Effector memory CD8-positive, alpha-beta T cell (primary cell): ENCODE measurements around the gene FLNA.
"Not testable (repeated sequence)": the region's sequence is repeated elsewhere in the genome, so short reads cannot be mapped to it uniquely, and the experiment has no call there.

Source experiments
- ATAC-seq: fragments of 150-1000 bp; cut with Tn5 transposase; replicated peaks from 2 replicates; pipeline ENCODE4 v1.10.0; 2021; ENCODE audit warnings: mild to moderate bottlenecking, moderate library complexity
- DNase-seq, 3 experiments: peaks; one replicate each; pipeline ENCODE4 v3.0.0; 2021
- H3K27ac Mint-ChIP-seq, 2 donors: one replicate each; pipeline ENCODE4 v1.8.0; 2022; ENCODE audit warnings: mild to moderate bottlenecking in 2 of 2, mixed read lengths in 2 of 2, moderate library complexity in 2 of 2
- H3K27me3 Mint-ChIP-seq, 2 donors: one replicate each; pipeline ENCODE4 v1.8.0; 2022; ENCODE audit warnings: mixed read lengths in 2 of 2
- H3K36me3 Mint-ChIP-seq: one replicate; pipeline ENCODE4 v1.8.0; 2022; ENCODE audit warnings: mild to moderate bottlenecking, moderate library complexity, mixed read lengths; ENCODE audit not compliant: insufficient read depth
- H3K4me1 Mint-ChIP-seq, 2 donors: one replicate each; pipeline ENCODE4 v1.8.0; 2022; ENCODE audit warnings: low read depth in 2 of 2, mixed read lengths in 2 of 2
- H3K4me3 Mint-ChIP-seq, 2 donors: one replicate each; pipeline ENCODE4 v1.8.0; 2022; ENCODE audit warnings: mild to moderate bottlenecking in 2 of 2, mixed read lengths in 2 of 2, moderate library complexity in 2 of 2
- H3K9me3 Mint-ChIP-seq, 2 donors: one replicate each; pipeline ENCODE4 v1.8.0; 2022; ENCODE audit warnings: mixed read lengths in 2 of 2

FLNA gene

GRCh38 chrX:154354516-154354915, 19.9 kb downstream of the FLNA start:
- no peaks in the 10 kb centered on the region for H3K27me3 Mint-ChIP-seq
- peaks cover 100% of the 10 kb centered on the region for H3K36me3 Mint-ChIP-seq
- peak overlapping the region in 1 of 2 donors; percentile 23 for H3K4me3 Mint-ChIP-seq
- H3K4me1 Mint-ChIP-seq, result peaks cover 12 to 45% of the 10 kb centered on the region in 2 donors
- H3K27ac Mint-ChIP-seq, result peak overlapping the region; percentile 28 to 99
- no peak for DNase-seq
- ATAC-seq, result no peak
- no peaks in the 10 kb centered on the region for H3K9me3 Mint-ChIP-seq

GRCh38 chrX:154354013-154354412, 20.4 kb downstream of the FLNA start:
- DNase-seq (peak in 2 of 3 experiments; percentile 1 to 2), ATAC-seq (no peak)
- H3K36me3 Mint-ChIP-seq, result peaks cover 100% of the 10 kb centered on the region
- H3K9me3 Mint-ChIP-seq, result no peaks in the 10 kb centered on the region
- H3K4me3 Mint-ChIP-seq, result peak overlapping the region in 1 of 2 donors; percentile 77
- no peaks in the 10 kb centered on the region for H3K27me3 Mint-ChIP-seq
- peak overlapping the region; percentile 44 to 99 for H3K27ac Mint-ChIP-seq
- H3K4me1 Mint-ChIP-seq, result peaks cover 12 to 49% of the 10 kb centered on the region in 2 donors

- Mint-ChIP-seq H3K27me3 (no peaks in the 10 kb centered on the region), H3K9me3 (no peaks in the 10 kb centered on the region), H3K4me1 (peaks cover 6 to 45% of the 10 kb centered on the region in 2 donors), H3K4me3 (peak overlapping the region in 1 of 2 donors; percentile 77), H3K27ac (peak overlapping the region; percentile 44 to 99), H3K36me3 (peaks cover 100% of the 10 kb centered on the region)
- ATAC-seq (no peak), DNase-seq (peak in 1 of 3 experiments; percentile 1)
These were observed 21.1 kb downstream of the FLNA start for GRCh38 chrX:154353172-154353843.

- no peaks in the 10 kb centered on the region for H3K9me3 Mint-ChIP-seq
- H3K4me1 Mint-ChIP-seq, result peaks cover 8 to 45% of the 10 kb centered on the region in 2 donors
- peak overlapping the region; percentile 63 to 77 for H3K4me3 Mint-ChIP-seq
- peak in 1 of 3 experiments; percentile 10 for DNase-seq
- peak; percentile 6 for ATAC-seq
- peak overlapping the region; percentile 88 to 99 for H3K27ac Mint-ChIP-seq
- H3K27me3 Mint-ChIP-seq, result no peaks in the 10 kb centered on the region
- peaks cover 100% of the 10 kb centered on the region for H3K36me3 Mint-ChIP-seq
These were observed 22.0 kb downstream of the FLNA start for GRCh38 chrX:154352466-154352865.

GRCh38 chrX:154352012-154352401, 22.4 kb downstream of the FLNA start:
- Mint-ChIP-seq H3K27me3 (no peaks in the 10 kb centered on the region), H3K27ac (peak overlapping the region; percentile 88 to 99), H3K4me1 (peaks cover 13 to 49% of the 10 kb centered on the region in 2 donors), H3K36me3 (peaks cover 100% of the 10 kb centered on the region), H3K4me3 (peak overlapping the region; percentile 63 to 77), H3K9me3 (no peaks in the 10 kb centered on the region)
- ATAC-seq (peak; percentile 5), DNase-seq (no peak)

GRCh38 chrX:154351183-154352011, 23.0 kb downstream of the FLNA start:
- Mint-ChIP-seq H3K36me3 (peaks cover 96% of the 10 kb centered on the region), H3K4me3 (peak overlapping the region; percentile 63 to 77), H3K27ac (peak overlapping the region; percentile 88 to 99), H3K27me3 (no peaks in the 10 kb centered on the region), H3K4me1 (peaks cover 14 to 48% of the 10 kb centered on the region in 2 donors), H3K9me3 (no peaks in the 10 kb centered on the region)
- DNase-seq (peak; percentile 32 to 50 (median 46)), ATAC-seq (peak; percentile 51)

GRCh38 chrX:154350429-154351182, 23.8 kb downstream of the FLNA start:
- Mint-ChIP-seq H3K27me3 (no peaks in the 10 kb centered on the region), H3K27ac (peak overlapping the region; percentile 88 to 99), H3K36me3 (peaks cover 88% of the 10 kb centered on the region), H3K4me3 (peak overlapping the region; percentile 63 to 77), H3K9me3 (no peaks in the 10 kb centered on the region), H3K4me1 (peaks cover 14 to 45% of the 10 kb centered on the region in 2 donors)
- no peak for ATAC-seq
- DNase-seq, result peak in 1 of 3 experiments; percentile 10

GRCh38 chrX:154349979-154350378, 24.5 kb downstream of the FLNA start:
- H3K36me3 Mint-ChIP-seq, result peaks cover 81% of the 10 kb centered on the region
- DNase-seq (no peak), ATAC-seq (no peak)
- peak overlapping the region in 1 of 2 donors; percentile 99 for H3K27ac Mint-ChIP-seq
- peak overlapping the region in 1 of 2 donors; percentile 77 for H3K4me3 Mint-ChIP-seq
- H3K4me1 Mint-ChIP-seq, result peaks cover 14 to 42% of the 10 kb centered on the region in 2 donors
- no peaks in the 10 kb centered on the region for H3K9me3 Mint-ChIP-seq
- no peaks in the 10 kb centered on the region for H3K27me3 Mint-ChIP-seq

- peaks cover 14 to 42% of the 10 kb centered on the region in 2 donors for H3K4me1 Mint-ChIP-seq
- H3K27me3 Mint-ChIP-seq, result no peaks in the 10 kb centered on the region
- ATAC-seq (no peak), DNase-seq (peak in 2 of 3 experiments; percentile 17 to 19)
- H3K9me3 Mint-ChIP-seq, result no peaks in the 10 kb centered on the region
- H3K4me3 Mint-ChIP-seq, result peak overlapping the region; percentile 40 to 77
- peak overlapping the region; percentile 99 for H3K27ac Mint-ChIP-seq
- peaks cover 76% of the 10 kb centered on the region for H3K36me3 Mint-ChIP-seq
These were observed 25.0 kb downstream of the FLNA start for GRCh38 chrX:154349359-154349935.

- peaks cover 14 to 39% of the 10 kb centered on the region in 2 donors for H3K4me1 Mint-ChIP-seq
- DNase-seq (peak in 2 of 3 experiments; percentile 1 to 3), ATAC-seq (no peak)
- peaks cover 70% of the 10 kb centered on the region for H3K36me3 Mint-ChIP-seq
- H3K27ac Mint-ChIP-seq, result peak overlapping the region; percentile 99
- H3K27me3 Mint-ChIP-seq, result no peaks in the 10 kb centered on the region
- H3K9me3 Mint-ChIP-seq, result no peaks in the 10 kb centered on the region
- H3K4me3 Mint-ChIP-seq, result peak overlapping the region; percentile 40 to 77
These were observed 25.6 kb downstream of the FLNA start for GRCh38 chrX:154348646-154349358.

- Mint-ChIP-seq H3K27ac (peak overlapping the region; percentile 99), H3K4me1 (peaks cover 14 to 35% of the 10 kb centered on the region in 2 donors), H3K4me3 (peak overlapping the region; percentile 37 to 75), H3K9me3 (no peaks in the 10 kb centered on the region), H3K27me3 (no peaks in the 10 kb centered on the region), H3K36me3 (peaks cover 63% of the 10 kb centered on the region)
- DNase-seq, result peak in 1 of 3 experiments; percentile 11
- ATAC-seq, result no peak
These were observed 26.3 kb downstream of the FLNA start for GRCh38 chrX:154348114-154348531.

GRCh38 chrX:154343620-154344019, 30.8 kb downstream of the FLNA start:
- peaks cover 18% of the 10 kb centered on the region for H3K36me3 Mint-ChIP-seq
- peak; percentile 36 for ATAC-seq

More at GRCh38 chrX:154343620-154344019, 30.8 kb downstream of the FLNA start:
- not testable (repeated sequence) for H3K27me3 Mint-ChIP-seq, DNase-seq, H3K4me3 Mint-ChIP-seq, H3K27ac Mint-ChIP-seq, H3K9me3 Mint-ChIP-seq
- peaks cover 8 to 10% of the 10 kb centered on the region in 2 donors for H3K4me1 Mint-ChIP-seq
